H54 (cell line): ENCODE results near the gene TREM2.
"Not testable (repeated sequence)": the region's sequence is repeated elsewhere in the genome, so short reads cannot be mapped to it uniquely, and the experiment has no call there.

Source experiments
- DNase-seq: peaks from one replicate; pipeline ENCODE4 v3.0.0; 2011; ENCODE audit warnings: low spot score, mixed read lengths; ENCODE audit not compliant: insufficient read length
- FAIRE-seq: peaks from 3 replicates; lab custom pipeline; 2011; peaks lifted over from hg19 to GRCh38; lab: Jason Lieb, UNC
- POLR2A ChIP-seq: IDR thresholded peaks from 2 replicates; pipeline ENCODE4 v1.6.1; 2011; ENCODE audit warnings: low read depth, mild to moderate bottlenecking, low read length

The TREM2 gene

DNA sequence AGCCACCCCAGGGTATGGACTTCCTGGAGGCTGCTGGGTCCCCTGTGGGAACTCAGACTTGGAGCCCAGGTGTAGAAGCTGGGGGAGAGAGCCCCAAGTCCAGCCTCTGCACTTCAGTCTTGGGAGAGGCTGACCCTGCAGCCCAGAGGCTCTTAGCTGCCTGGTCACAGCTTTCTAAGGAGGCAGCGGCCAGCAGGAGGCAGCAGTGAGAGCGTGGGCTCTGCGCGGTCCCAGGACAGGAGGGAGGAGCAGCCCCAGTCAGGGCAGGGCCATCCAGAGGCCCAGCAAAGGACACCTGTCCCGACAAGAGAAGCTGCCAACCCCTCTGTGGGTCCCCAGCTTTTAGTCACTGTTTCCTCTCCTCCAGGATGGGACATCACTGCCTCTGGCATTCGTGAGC is 28.7 kb upstream of the TREM2 start:
- DNase-seq: no peak
- FAIRE-seq: no peak
- no peak for TF ChIP-seq POLR2A

- TF ChIP-seq POLR2A: no peak
- no peak for FAIRE-seq
- no peak for DNase-seq
Observed at GRCh38 chr6:41190791-41191190, 27.9 kb upstream of the TREM2 start.

- FAIRE-seq (no peak), DNase-seq (no peak)
- no peak for TF ChIP-seq POLR2A
Observed at GRCh38 chr6:41189967-41190366, 27.1 kb upstream of the TREM2 start.

- DNase-seq, FAIRE-seq: not testable (repeated sequence)
Observed at GRCh38 chr6:41189046-41189445, 26.1 kb upstream of the TREM2 start.

GRCh38 chr6:41187924-41188886 is 25.3 kb upstream of the TREM2 start:
- no peak for DNase-seq
- FAIRE-seq: no peak
- TF ChIP-seq POLR2A: no peak

DNA sequence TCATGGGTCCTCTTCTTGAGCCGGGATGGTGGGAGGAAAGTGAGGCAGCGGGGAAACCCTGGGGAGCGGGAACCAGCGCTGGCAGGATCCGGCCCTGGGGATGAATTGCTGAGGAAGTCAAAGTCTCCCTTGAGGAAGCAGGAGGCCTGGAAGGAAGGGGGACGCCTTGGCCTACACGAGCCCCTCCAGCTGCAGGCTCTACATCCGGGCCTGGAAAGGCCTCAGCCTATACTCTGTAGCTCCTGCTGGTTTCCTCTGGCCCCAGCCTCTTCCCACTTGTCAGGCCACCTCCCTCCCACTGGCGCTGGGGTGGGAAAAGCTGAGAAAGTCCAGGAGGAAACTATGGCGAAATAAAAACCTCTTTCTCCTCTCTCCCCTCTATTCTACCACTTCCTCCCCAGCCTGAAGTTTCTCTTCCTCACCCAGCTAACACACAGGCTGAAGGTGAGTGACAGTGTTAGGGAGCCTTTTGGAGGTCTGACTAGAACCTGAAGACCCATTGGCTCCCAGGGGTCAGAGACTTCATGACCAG is 23.2 kb upstream of the TREM2 start:
- FAIRE-seq (no peak), DNase-seq (no peak)
- no peak for TF ChIP-seq POLR2A

DNA sequence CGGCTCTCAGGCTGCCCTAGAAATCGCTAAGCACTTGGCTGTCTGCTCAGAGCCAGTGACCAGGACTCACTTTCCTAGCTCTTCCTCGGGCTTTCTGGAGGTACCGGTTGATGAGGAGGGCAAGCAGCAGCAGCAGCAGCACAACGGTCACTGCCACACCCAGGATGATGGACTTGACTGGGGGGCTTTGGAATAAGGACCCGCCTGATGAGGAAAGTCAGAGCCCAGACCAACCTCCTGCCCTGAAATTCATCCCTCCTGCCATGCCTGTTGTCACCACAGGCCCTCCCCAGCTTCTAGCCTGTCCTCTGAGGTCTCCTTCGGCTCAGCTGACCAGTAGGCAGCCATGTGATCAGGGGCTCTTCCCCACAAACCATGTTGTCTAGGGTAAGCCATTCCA is 21.8 kb upstream of the TREM2 start:
- DNase-seq (no peak), FAIRE-seq (no peak)
- TF ChIP-seq POLR2A: no peak

DNA sequence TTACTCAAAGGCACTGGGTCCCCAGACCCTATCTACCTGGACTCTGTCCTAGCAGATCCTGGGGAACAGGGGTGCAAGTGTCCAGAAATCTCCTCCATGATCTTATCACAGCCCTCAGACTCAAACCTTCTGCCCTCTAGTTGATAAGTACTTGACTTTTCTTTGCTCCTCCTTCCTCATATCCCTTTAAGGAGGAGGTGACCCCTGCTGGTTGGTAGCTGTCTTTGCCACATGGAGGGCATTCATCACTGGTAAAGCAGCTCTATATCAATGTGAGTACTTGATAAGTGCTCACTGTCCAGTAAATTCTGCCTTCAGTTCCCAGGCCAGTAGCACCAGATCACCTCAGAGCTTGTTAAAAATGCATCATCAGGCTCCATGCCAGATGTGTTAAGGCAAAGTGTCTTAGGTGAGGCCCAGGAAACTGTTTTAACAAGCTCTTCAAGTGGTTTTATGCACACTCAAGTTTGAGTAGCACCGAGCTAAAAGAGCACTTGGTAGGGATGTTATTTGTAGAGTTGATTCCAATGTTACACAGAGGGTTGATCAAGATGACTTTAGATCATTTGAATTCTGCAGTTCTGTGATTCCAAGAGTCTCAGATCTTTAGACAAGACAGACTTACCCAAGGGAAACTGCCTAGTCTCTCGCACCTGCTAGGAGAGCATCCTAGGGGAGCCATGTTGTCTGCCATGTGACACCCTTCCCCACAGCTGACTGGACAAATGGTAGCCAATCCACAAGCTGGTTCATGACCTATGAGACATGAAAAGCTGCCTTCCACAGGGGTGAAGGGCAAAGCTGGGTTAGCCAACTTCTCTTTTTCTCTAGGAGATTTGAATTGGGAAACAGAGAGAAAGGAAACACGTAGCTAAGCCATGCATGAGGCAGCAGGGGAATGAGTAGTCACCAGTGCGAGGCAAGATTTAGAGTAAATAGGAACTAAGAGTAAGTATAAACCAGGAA is 19.4 kb upstream of the TREM2 start:
- FAIRE-seq (no peak), DNase-seq (peak; percentile 36)
- TF ChIP-seq POLR2A: no peak

DNA sequence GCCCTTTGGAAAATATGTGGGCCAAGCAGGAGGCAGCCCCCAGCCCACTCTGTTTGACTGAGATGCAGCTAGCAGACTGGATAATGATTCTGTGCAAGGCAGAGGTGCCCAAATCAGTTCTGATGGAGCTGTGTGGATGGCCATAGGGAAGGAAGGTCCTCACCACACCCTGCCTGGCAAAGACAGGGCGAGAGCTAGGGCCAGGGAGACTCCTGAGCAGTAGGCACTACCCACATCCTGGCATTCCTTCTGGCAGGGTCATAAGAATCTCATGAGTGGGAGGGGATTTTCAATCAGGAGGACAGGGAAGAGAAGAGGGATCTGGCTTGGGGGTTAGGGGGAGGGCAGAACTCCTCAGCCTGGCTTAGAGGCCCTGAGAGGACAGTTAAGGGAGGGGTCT is 18.6 kb upstream of the TREM2 start:
- DNase-seq (no peak), FAIRE-seq (no peak)
- TF ChIP-seq POLR2A: no peak

DNA sequence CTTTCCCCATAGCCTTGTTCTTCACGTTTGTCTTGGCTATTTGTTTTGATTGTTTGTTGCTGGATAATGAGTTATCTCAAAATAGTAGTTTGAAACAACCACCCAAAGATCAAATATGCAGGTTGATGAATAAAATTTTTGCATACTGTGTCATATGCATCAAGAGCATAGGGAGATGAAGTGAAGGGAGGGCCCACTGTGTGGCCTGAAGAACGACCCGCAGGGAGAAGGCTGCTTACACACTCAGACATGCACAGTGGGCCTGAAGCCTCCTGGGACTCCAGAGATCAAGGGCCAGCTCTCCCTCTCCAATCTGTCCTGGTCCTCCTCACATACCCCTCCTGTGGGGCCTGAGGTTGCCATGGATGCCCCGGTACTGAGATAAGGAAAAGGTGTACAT is 16.2 kb upstream of the TREM2 start:
- DNase-seq (no peak), FAIRE-seq (no peak)
- TF ChIP-seq POLR2A: no peak

DNA sequence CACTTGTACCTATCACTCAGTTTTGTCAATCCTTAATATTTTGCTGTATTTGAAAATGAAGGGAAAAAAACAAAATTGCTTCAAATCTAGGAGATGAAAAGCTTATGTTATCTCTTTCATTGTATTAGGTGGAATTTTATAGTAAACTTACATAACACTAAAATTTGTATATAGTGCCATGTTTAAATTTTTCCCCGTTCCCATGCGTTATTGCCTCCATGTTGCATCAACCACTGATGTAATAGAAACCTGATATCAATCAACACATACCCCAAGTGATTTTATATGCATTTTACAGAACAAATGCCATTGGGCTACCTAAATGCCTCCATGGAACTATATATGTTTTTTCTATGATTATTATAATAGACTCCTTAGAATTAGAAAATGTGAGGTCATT is 14.8 kb upstream of the TREM2 start:
- DNase-seq (no peak), FAIRE-seq (no peak)
- no peak for TF ChIP-seq POLR2A

DNA sequence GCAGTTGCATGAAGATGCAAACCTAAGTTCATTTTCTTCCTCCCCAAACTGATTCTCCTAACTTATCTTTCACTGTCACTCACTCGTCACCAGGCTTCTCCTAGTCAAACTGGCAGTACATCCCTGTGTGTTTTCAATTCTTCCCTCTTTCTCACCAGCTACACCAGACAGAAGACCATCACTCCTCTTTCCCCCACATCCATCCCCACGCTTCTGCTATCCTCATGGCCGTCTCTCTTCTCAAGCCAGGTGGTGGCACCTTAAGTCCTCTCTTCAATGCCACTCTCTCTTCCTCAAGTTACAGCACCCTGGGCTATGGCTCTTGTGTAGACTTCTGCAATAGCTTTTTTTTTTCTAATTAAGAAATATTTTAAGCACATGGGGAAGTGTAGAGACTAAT is 14.4 kb upstream of the TREM2 start:
- FAIRE-seq (no peak), DNase-seq (no peak)
- TF ChIP-seq POLR2A: no peak

DNA sequence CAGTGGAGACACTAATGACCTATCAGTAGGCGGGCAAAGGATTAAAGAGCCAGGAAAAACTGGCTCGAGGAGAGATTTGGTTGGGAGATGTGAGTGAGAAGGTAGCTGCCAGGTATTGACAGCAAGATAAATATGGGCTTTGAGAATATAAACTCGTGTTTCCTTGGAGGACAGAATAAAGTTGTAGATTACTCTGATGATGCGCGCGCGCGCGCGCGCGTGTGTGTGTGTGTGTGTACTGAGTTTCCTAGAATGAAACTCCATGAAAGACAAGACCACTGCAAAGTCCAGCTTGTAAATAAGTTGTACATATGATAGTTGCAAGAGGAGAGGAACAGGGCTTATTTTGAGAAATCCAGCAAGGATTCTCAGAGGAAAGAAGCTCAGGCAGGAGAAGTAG is 13.3 kb upstream of the TREM2 start:
- no peak for TF ChIP-seq POLR2A
- FAIRE-seq: no peak
- DNase-seq: no peak

- TF ChIP-seq POLR2A: no peak
- FAIRE-seq: no peak
- DNase-seq: no peak
Observed at GRCh38 chr6:41175084-41175483, 12.2 kb upstream of the TREM2 start.

GRCh38 chr6:41174610-41175009 is 11.7 kb upstream of the TREM2 start:
- no peak for TF ChIP-seq POLR2A
- FAIRE-seq (no peak), DNase-seq (no peak)
